Lung (tissue), 12 donors: Measurements from ENCODE around the gene GNG13. TPM values are rescaled to one million over a fixed set of nuclear protein-coding genes. Genes with fewer than 3 reads are reported as not detected.

Experiments
- ATAC-seq: fragments of 200-7000 bp; cut with Tn5 transposase; one replicate; pipeline ENCODE4 v1.9.1; 2020; ENCODE audit warnings: moderate number of reproducible peaks; ENCODE audit not compliant: insufficient read depth, low FRiP score
- DNase-seq, 3 donors: peaks; one replicate each; pipeline ENCODE4 v3.0.0-alpha.2; 2013 to 2017
- H3K27ac ChIP-seq, 2 donors: one replicate each; pipeline ENCODE4 v1.5.1; 2013; ENCODE audit warnings: mild to moderate bottlenecking in 2 of 2, moderate library complexity in 2 of 2, control low read depth in 1 of 2, inconsistent platforms in 1 of 2, low read depth in 1 of 2, low read length in 1 of 2
- H3K27me3 ChIP-seq, 3 donors: one replicate each; pipeline ENCODE4 v1.5.1; 2013; ENCODE audit warnings: low read length in 2 of 3; ENCODE audit not compliant: control insufficient read depth in 3 of 3, insufficient read depth in 3 of 3
- H3K36me3 ChIP-seq, 4 donors: one replicate each; pipeline ENCODE4 v1.5.1; 2013; ENCODE audit warnings: low read length in 4 of 4, mild to moderate bottlenecking in 1 of 4, moderate library complexity in 1 of 4; ENCODE audit not compliant: control insufficient read depth in 4 of 4, insufficient read depth in 4 of 4
- H3K4me1 ChIP-seq, 5 donors: one replicate each; pipeline ENCODE4 v1.5.1; 2013; ENCODE audit warnings: low read length in 5 of 5, mild to moderate bottlenecking in 2 of 5, moderate library complexity in 1 of 5; ENCODE audit not compliant: control insufficient read depth in 5 of 5, insufficient read depth in 5 of 5
- H3K4me3 ChIP-seq: one replicate; pipeline ENCODE4 v1.5.1; 2013; ENCODE audit warnings: mild to moderate bottlenecking, control low read depth, moderate library complexity
- H3K9ac ChIP-seq, 2 donors: one replicate each; pipeline ENCODE4 v1.5.1; 2013; ENCODE audit warnings: low read length in 2 of 2, control low read depth in 1 of 2; ENCODE audit not compliant: insufficient read depth in 1 of 2
- H3K9me3 ChIP-seq, 4 donors: one replicate each; pipeline ENCODE4 v1.5.1; 2013; ENCODE audit warnings: low read length in 3 of 4, mild to moderate bottlenecking in 1 of 4, moderate library complexity in 1 of 4; ENCODE audit not compliant: control insufficient read depth in 4 of 4, insufficient read depth in 3 of 4
- CTCF ChIP-seq: IDR thresholded peaks from 2 replicates; pipeline ENCODE4 v1.5.1; 2012; ENCODE audit warnings: mild to moderate bottlenecking; ENCODE audit errors: control extremely low read depth, extremely low read depth
- WGBS, 2 donors: extraction: QIAGEN DNeasy Blood & Tissue Kit; methylation state at CpG; one replicate each; pipeline ENCODE4 v1.1.7; 2013; 5-methylcytosine and 5-hydroxymethylcytosine counted together
- polyA plus RNA-seq, 2 donors: library from polyadenylated mRNA; stranded (reverse); fragments of 200-250 nt; gene quantifications; one replicate each; pipeline ENCODE4 v1.2.1, GENCODE V29; 2013
- total RNA-seq, 2 donors: library from RNA; depleted of rRNA in 1 of 2; stranded (reverse); fragments of >200 nt in 1 of 2; gene quantifications; one replicate each; pipeline ENCODE4 v1.2.1, GENCODE V29; 2014 to 2021
- donor health status: control.
- donor health status: control.
- donor health status: Bipolar disorder and iron deficiency.
- donor health status: healthy.
- donor health status: DM: yes; HTN: yes; CAD: no.

Gene GNG13
- total and polyA plus RNA-seq, 4 donors, result not detected

- peaks cover 0 to 2% (median 0%) of the 10 kb centered on the region in 4 donors for H3K9me3 ChIP-seq
- peaks cover 0 to 9% (median 4%) of the 10 kb centered on the region in 5 donors for H3K4me1 ChIP-seq
- WGBS, 2 donors, result 64 to 80% methylated on average over 6 of the region's 6 CpGs
- no peak for ATAC-seq
- H3K27me3 ChIP-seq, result peaks cover 0 to 5% (median 0%) of the 10 kb centered on the region in 3 donors
- no peak overlapping the region for H3K4me3 ChIP-seq
- no peak overlapping the region for H3K9ac ChIP-seq
- H3K36me3 ChIP-seq, result peaks cover 0 to 8% (median 2%) of the 10 kb centered on the region in 4 donors
- no peak overlapping the region for H3K27ac ChIP-seq
- DNase-seq, result no peak
- TF ChIP-seq CTCF, result no peak
Measured at GRCh38 chr16:782258-782657, 18.3 kb downstream of the GNG13 start.

- TF ChIP-seq CTCF, result no peak
- WGBS, 2 donors, result 61 to 68% methylated on average over 12 to 19 of the region's 19 CpGs
Measured at GRCh38 chr16:781346-782010, 19.1 kb downstream of the GNG13 start.

GRCh38 chr16:780296-780695 is 20.2 kb downstream of the GNG13 start:
- H3K9ac ChIP-seq, result no peak overlapping the region
- H3K36me3 ChIP-seq, result peaks cover 0 to 2% (median 0%) of the 10 kb centered on the region in 4 donors
- H3K4me3 ChIP-seq, result no peak overlapping the region
- peaks cover 0 to 2% (median 0%) of the 10 kb centered on the region in 4 donors for H3K9me3 ChIP-seq
- 86 to 93% methylated on average over 16 of the region's 16 CpGs for WGBS, 2 donors
- ATAC-seq, result no peak
- H3K4me1 ChIP-seq, result peaks cover 0 to 5% (median 0%) of the 10 kb centered on the region in 5 donors
- H3K27me3 ChIP-seq, result peaks cover 0 to 5% (median 0%) of the 10 kb centered on the region in 3 donors
- no peak for DNase-seq
- TF ChIP-seq CTCF, result no peak
- H3K27ac ChIP-seq, result no peak overlapping the region

More at GRCh38 chr16:781346-782010, 19.1 kb downstream of the GNG13 start:
- Histone ChIP-seq H3K9ac (no peak overlapping the region), H3K36me3 (peaks cover 0 to 8% (median 1%) of the 10 kb centered on the region in 4 donors), H3K4me1 (peaks cover 0 to 5% (median 0%) of the 10 kb centered on the region in 5 donors), H3K4me3 (no peak overlapping the region), H3K9me3 (peaks cover 0 to 2% (median 0%) of the 10 kb centered on the region in 4 donors), H3K27me3 (peaks cover 0 to 5% (median 0%) of the 10 kb centered on the region in 3 donors), H3K27ac (no peak overlapping the region)
- no peak for ATAC-seq
- no peak for DNase-seq
